ENCODE data around the gene AXDND1.
"Not testable (repeated sequence)": the region's sequence is repeated elsewhere in the genome, so short reads cannot be mapped to it uniquely, and the experiment has no call there.

AXDND1 gene

DNA sequence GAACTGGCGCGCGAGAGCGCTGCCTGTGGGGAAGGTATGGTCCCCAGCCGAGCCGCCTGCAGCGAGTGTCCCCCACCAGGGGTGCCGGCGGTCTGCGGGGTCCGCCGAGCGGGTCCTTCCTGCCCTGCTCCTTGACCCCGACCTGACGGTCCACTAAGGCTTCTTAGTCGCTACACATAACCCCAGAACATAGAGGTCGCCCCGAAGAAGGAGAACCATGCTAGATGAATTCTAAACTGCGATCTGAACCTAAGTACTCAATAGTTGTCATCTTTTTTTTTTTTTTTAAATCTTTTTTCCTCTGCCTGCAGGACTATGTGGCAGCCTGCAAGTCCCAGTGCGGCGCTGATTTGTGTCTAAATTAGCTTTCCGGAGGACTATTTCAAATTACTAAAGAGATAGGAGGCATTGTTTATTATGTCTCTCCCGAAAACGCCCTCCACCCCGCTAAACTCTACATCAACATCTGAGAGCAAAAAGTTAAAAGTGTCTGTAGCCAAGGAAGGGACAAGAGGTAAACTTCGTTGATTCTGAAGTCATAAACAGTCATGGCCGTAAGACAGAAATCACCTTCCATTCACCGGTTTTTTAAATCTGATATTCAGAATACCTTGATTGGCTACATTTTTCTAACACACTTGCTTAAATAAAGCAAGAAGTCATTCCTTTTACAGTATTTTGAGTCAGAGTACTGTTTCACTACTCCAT lies 476 bp downstream of the AXDND1 start:
- DNase-seq = peak; percentile 25

DNA sequence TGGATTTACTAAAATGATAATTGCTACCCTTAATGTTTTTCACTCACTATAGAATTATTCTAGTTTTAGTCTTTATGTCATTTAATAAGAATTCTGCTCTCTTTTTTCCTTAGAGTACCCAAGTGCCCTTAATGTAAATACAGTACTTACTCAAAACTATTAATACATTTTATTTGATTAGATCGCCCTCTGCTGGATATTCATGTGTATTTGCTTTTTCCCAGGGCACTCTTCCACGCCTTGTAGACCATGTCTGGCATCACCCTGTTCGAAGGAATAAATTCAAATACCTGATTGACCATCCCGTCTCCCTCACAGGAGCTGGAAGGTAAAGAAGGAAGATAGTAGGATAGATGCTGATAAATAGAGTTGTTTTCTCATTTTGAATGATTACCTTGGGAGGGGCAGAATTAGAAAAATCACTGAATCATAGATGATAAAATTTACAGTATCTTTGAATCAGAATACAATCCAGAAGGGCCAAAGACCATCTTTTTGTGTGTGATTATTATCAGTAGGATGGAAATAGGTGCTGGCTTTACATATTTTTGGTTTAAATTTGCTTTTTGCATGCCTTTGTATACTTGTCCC lies 4.1 kb downstream of the AXDND1 start:
- peak; percentile 88 for DNase-seq

DNA sequence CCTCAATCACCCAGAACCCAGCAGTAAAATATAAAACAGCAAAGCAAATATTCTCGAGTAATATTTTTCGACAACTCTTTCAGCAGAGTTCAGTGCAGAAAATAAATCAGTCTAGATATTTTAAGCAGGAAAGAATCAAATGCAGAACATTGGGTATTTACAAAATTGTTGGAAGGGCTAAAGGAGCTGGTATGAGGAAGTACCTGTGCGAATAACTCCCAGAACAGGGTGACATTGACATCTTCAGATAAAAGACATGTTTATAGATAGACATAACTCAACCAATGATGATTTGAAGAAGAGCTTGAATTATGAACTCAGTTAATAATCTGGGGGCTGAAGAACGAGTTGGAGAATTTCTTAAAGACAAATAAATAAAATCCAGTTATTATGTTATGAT lies 6.4 kb downstream of the AXDND1 start:
- no peak for DNase-seq

DNA sequence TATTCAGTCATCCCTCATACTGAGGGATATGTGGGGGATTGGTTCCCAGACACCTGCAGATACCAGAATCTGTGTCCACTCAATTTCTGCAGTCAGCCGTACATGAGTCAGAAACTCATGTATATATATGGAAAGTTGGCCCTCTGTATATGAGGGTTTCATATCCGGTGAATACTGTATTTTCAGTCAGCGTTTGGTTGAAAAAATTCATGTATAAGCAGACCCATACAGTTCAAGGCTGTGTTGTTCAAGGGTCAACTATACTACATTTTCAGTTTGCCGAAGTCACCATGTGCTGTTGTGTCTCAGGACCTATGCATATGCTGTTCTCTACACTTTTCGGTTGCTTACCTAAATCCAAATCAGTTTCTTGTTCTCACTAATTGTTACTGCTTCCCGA lies 10.5 kb downstream of the AXDND1 start:
- DNase-seq = no peak

DNA sequence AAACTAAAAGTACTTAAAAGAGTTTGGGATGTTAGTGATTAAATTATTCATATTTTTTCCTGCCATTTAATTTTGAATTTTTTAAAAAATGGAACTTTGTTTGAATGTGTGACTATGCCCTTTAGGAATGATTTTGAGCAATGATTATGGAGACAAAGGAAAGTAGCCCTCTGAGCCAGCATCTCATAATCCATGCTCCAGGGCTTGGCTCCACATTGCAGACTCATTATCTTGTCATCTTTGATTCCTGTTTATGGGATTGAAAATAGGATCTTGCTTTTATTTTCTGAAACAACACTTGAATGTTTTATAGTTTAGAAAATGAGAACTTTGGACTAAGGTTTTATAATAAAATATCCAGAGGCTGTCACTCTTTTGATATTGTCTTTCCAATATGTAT lies 14.5 kb downstream of the AXDND1 start:
- no peak for DNase-seq

DNA sequence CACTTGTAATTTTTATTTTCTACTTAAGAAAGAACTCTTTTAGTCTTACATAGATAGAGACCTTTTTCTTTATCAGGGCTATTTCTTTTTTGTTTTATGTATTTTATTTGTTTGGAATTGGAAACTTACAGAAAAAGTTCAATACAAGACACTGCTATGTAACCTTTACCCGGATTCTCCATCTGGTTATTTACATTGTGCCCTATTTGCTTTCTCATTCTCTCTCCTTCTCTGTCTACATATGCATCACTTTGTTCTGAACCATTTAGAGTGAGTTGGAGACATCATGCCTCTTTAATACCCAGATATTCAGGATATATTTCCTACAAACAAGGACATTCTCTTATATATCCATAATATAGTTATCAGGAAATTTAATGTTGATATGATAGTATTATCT lies 18.3 kb downstream of the AXDND1 start:
- DNase-seq = no peak

DNA sequence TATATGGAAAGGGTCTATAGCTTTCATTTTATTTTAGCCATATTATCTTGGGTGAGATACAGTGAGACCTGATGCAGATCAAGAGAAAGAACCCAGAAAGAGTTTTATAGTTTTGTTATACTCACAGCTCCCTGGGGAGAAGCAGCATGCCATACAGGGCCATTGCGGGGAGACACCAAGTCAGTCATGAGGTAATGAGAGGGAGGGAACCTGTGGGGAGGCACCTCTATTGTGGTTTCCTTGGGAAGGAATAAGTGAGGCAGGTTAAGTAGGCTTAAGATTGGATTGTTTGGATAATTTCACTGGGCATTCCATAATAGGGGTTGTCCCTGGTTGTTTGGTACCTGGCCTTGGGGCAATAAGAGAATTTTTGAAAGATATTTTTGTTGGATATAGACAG lies 19.7 kb downstream of the AXDND1 start:
- DNase-seq = no peak

DNA sequence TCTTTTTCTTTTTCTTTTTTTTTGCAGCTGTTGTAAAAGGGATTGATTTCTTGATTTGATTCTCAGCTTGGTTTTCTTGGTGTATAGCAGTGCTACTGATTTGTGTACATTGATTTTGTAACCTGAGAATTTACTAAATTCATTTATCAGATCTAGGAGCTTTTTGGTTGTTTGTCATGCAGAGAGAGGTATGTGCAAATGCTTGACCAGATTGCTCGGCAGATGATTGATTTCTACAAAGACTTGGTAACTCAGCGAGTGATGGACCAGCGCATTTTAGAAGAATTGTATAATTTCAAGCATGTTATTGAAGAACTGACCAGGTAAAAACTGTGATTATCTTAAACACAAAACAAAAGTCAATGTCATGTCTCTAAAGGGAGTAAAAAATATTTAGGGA lies 27.9 kb downstream of the AXDND1 start:
- no peak for DNase-seq

DNA sequence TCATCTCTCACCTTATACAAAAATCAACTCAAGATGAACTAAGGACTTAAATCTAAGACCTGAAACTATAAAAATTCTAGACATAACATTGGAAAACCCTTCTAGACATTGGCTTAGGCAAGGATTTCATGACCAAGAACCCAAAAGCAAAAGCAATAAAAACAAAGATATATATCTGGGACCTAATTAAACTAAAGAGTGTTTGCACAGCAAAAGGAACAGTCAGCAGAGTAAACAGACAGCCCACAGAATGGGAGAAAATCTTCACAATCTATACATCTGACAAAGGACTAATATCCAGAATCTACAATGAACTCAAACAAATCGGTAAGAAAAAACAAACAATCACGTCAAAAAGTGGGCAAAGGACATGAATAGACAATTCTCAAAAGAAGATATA lies 33.6 kb downstream of the AXDND1 start:
- not testable (repeated sequence) for DNase-seq

DNA sequence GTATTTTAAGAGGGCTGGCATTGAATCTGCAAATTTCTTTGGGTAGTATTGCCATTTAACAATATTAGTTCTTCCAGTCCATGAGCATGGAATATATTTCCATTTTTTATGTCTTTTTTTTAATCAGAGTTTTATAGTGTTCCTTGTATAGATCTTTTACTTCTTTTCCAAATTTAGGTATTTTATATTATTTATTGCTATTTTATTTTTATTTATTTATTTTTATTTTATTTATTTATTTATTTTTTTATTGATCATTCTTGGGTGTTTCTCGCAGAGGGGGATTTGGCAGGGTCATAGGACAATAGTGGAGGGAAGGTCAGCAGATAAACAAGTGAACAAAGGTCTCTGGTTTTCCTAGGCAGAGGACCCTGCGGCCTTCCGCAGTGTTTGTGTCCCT lies 52.0 kb downstream of the AXDND1 start:
- not testable (repeated sequence) for DNase-seq

DNA sequence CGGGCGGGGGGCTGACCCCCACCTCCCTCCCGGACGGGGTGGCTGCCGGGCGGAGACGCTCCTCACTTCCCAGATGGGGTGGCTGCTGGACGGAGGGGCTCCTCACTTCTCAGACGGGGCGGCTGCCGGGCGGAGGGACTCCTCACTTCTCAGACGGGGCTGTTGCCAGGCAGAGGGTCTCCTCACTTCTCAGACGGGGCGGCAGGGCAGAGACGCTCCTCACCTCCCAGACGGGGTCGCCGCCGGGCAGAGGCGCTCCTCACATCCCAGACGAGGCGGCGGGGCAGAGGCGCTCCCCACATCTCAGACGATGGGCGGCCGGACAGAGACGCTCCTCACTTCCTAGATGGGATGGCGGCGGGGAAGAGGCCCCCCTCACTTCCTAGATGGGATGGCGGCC lies 52.9 kb downstream of the AXDND1 start:
- DNase-seq = not testable (repeated sequence)

DNA sequence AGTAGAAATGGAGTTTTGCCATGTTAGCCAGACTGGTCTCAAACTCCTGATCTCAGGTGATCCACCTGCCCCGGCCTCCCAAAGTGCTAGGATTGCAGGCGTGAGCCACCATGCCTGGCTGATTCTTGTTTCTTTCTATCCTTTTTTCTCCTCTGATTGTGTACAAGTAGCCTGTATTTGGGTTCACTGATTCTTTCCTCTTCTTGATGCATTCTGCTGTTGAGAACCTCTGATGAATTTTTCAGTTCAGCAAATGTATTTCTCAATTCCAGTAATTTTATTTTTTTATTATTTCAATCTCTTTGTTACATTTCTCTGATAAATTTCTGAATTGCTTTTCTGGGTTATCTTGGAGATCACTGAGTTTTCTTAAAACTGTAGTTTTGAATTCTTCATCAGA lies 58.8 kb downstream of the AXDND1 start:
- no peak for DNase-seq

DNA sequence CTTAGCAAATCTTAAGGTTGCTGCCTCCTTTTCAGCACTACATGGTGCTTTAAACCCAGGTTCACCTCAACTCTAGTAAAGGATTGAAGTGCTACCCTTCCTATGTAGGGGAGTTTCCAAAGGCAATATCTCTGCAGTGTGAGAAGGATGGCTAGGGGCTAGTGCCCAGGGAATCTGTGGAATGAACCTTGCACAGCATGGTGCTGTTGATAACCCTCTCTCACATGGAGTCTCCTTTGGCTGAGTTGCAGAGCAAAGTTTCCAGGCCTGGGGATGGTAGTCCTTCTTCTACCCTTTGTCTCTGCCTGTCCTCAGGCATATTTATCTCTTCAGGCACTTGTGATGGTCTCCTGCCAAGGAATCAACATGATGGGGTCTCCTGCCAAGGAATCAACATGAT lies 59.4 kb downstream of the AXDND1 start:
- no peak for DNase-seq

DNA sequence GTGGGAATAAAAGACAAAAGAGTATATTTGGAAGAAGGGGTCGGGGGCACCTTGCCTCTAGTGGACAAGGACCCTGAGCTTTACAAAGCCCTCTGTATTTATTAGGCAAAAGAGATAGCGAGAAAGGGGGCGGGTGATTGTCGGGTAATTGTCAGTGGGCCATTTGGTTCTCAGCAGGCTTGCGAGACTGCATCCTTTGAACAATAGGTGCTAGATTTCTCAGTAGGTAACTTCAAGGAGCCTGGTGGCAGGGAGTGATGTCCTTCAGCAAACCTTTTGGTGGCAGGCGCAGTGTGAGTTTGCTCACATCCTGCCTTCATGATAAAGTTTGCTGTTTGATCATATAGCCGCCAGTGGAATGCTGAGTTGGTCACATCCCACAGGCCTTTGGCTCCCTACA lies 71.4 kb downstream of the AXDND1 start:
- no peak for DNase-seq

DNA sequence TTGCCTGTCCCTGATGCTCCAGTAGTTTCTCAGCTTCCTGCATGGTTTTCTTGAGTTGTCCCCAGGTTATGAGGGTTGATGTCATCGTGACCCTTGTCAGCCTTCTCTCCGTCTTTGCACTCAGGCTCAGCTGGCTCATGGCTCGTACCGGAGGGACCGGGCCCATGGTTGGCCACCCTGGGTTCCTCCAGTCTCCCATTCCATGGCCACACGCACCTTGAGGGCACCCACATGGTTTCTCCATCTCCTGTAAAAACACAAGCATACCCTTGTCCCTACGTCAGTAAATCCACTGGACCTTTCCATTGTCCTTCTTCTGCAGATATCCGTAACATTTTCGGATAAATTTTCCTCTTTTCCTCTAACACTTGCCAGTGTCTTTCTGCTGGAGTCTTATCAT lies 73.9 kb downstream of the AXDND1 start:
- not testable (repeated sequence) for DNase-seq

DNA sequence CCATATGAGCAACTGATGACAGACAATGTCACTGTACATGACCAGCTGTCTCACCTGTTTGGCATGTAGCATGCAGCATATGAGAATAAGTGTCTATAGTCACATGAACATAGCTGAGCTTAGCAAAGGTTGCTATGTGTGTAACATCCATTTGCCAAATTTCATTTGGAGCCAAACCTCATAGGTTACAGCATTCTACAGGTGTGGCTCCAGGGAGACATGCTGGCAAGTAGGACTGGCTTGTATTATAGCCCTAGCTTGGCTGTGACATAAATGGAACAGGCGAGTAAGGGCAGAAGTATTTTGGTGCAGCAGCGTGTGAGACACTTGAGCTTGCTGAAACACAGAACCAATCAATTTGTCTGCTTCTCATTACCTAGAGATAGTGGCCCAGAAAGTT lies 74.5 kb downstream of the AXDND1 start:
- DNase-seq = not testable (repeated sequence)

DNA sequence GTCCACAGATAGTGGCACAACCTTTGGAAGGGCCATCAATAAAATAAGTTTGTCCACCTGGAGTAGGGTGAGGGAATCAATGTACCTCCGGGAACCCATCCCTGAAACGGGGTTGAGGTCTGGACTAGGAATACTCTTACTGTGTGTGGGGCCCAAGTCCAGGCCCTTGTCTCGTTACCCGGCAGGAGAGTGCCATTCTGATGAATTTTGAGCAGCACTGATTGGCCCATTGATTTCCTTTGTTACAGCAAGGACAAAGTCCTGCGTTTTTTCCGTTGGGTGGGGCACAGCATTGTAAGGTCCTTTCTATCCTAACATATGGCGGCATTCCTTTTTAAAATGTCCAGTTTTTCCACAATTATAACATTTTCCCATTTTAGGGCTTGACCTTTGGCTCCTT lies 75.2 kb downstream of the AXDND1 start:
- DNase-seq = no peak

DNA sequence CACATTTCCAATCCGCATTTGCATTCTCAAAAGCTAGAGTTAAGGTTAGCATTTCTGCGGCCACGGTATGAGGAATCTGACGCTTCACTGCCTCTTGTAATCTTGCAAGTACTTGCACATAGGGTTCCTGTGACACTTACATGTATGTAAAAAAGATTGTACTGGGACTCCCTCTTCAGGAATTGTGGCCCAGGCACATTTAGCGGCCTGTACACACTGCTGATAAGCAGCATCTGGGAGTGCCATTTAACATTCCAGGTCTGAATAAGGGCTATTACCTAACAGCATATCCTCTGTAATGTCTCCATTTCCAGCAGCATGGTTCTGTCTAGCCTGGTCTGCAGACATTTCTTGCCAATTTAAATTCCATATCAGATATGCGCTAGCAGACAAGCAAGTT lies 75.7 kb downstream of the AXDND1 start:
- DNase-seq = no peak

DNA sequence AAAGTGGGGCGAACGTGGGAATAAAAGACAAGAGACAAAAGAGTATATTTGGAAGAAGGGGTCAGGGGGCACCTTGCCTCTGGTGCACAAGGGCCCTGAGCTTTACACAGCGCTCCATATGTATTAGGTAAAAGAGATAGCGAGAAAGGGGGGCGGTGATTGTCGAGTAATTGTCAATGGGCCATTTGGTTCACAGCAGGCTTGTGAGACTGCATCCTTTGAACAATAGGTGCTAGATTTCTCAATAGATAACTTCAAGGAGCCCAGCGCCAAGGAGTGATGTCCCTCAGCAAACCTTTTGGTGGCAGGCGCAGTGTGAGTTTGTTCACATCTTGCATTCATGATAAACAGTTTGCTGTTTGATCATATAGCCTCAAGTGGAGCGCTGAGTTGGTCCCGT lies 77.1 kb downstream of the AXDND1 start:
- DNase-seq = not testable (repeated sequence)

DNA sequence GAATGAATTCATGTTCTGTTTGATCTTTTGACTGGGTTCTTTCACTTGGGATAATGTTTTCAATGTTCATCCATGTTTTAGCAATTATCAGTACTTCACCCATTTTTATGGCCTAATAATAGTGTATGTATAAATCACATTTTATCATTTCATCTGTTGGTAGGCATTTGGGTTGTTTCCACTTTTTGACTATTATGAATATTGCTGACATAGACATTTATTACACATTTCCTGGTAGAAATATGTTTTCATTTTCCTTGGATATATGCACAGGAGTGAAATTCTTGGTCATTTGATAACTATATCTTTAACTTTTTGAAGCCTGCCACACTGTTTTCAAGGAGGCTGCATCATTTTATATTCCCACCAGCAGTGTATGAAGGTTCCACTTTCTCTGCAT lies 79.8 kb downstream of the AXDND1 start:
- DNase-seq = no peak

DNA sequence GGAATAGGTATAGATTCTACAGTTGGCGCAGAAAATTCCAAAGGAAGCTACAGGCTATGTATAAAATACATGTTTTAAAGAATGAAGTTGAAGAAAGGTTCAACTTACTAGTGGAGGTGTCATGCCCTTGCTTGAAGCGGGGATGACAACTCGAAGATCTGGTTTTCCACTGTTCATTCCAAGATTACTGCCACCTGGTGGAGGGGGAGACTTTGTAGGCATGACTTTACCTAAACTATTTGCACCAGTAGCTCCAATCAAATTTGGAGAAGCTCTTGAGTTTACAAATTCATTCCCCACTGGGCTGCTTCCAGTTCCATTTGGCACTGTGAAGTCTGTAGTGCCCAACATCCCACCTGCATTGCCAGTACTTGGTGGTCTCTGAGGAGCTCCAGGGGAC lies 81.7 kb downstream of the AXDND1 start:
- DNase-seq = peak; percentile 3

DNA sequence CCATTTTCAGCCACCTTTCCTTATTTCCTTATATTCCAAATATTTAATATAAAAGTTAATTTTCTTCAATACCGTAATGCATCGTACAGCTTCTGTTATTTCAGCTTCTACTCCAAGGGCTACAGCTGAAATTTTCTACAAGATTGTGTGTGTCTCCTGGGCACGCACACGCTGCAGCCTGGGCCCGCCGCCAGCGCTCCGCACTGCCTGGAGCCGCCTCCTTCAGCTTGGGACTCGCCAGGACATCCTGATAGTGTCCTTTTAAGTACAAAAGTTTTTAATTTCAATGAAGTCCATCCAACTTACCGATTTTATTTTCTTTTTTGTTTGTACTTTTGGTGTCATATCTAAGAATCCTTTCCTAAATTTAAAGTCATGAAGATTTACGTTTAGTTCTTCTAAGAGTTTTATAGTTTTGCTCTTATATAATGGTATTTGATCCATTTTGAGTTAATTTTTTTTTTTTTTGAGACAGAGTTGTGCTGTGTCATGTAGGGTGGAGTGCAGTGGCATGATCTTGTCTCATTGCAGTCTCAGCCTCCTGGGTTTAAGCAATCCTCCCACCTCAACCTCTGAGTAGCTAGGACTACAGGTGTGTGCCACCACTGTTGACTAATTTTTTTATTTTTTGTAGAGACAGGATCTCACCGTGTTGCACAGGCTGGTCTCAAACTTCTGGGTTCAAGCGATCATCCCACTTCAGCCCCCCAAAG lies 82.8 kb downstream of the AXDND1 start:
- DNase-seq = no peak

DNA sequence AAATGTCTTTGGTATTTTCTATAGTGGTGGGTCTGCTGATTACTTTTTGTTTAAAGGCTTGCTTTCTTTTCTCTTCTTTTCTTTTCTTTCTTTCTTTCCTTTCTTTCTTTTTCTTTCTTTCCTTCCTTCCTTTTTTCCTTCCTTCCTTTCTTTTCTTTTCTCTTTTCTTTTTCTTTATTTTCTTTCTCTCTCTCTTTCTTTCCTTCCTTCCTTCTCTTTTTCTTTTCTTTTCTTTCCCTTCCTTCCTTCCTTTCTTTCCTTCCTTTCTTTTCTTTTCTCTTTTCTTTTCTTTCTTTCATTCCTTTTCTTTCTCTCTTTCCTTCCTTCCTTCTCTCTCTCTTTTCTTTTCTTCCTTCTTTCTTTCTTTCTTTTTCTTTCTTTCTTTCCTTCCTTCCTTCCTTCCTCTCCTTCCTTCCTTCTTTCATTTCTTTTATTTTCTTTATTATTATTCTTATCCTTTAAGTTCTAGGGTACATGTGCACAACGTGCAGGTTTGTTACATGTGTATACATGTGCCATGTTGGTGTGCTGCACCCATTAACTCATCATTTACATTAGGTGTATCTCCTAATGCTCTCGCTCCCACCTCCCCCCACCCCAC lies 93.9 kb downstream of the AXDND1 start:
- not testable (repeated sequence) for DNase-seq

DNA sequence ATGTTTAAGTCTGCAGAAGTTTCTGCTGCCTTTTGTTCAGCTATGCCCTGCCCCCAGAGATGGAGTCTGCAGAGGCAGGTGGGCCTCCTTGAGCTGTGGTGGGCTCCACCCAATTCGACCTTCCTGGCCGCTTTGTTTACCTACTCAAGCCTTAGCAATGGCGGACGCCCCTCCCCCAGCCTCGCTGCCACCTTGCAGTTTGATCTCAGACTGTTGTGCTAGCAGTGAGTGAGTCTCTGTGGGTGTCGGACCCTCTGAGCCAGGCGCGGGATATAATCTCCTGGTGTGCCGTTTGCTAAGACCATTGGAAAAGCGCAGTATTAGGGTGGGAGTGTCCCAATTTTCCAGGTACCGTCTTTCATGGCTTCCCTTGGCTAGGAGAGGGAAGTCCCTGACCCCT lies 99.9 kb downstream of the AXDND1 start:
- not testable (repeated sequence) for DNase-seq
